Measurements from ENCODE around the gene SLC6A18.
"Not testable (repeated sequence)": the region's sequence is repeated elsewhere in the genome, so short reads cannot be mapped to it uniquely, and the experiment has no call there.

The SLC6A18 gene

GRCh38 chr5:1227667-1228066 lies 2.5 kb downstream of the SLC6A18 start:
- no peak for DNase-seq (ENCODE audit: low read depth)

DNA sequence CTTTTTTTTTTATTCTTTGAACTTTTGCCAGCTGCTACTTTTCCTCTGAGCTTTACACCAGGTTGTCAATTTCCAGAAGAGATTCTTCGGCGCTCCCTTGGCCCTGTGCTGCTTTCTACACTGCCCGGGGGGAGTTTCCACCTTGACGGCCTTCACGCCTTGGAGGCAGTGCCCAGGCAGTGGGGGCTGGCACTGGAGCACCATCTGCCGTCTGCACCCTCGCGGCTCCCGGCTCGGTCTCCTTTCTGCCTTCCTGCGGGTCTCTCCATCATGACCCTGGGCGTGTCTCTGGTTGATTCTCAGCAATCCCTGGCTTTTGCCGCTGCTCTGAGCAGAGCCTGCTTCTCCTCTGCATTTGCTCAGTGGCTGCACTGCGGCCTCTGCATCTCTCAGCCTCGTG lies 2.9 kb downstream of the SLC6A18 start:
- TF ChIP-seq, protein P1, sequence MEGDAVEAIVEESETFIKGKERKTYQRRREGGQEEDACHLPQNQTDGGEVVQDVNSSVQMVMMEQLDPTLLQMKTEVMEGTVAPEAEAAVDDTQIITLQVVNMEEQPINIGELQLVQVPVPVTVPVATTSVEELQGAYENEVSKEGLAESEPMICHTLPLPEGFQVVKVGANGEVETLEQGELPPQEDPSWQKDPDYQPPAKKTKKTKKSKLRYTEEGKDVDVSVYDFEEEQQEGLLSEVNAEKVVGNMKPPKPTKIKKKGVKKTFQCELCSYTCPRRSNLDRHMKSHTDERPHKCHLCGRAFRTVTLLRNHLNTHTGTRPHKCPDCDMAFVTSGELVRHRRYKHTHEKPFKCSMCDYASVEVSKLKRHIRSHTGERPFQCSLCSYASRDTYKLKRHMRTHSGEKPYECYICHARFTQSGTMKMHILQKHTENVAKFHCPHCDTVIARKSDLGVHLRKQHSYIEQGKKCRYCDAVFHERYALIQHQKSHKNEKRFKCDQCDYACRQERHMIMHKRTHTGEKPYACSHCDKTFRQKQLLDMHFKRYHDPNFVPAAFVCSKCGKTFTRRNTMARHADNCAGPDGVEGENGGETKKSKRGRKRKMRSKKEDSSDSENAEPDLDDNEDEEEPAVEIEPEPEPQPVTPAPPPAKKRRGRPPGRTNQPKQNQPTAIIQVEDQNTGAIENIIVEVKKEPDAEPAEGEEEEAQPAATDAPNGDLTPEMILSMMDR (conservative IDR thresholded peaks at IDR 0.05; ENCODE audit: low read depth, low read length): no peak
- H3K4me3 ChIP-seq (ENCODE audit: low read length): no peak overlapping the region
- no peak for DNase-seq (ENCODE audit: low read depth)

More at GRCh38 chr5:1227667-1228066, 2.5 kb downstream of the SLC6A18 start:
- H3K4me3 ChIP-seq (ENCODE audit: low read length): no peak overlapping the region
- TF ChIP-seq, protein P1 (conservative IDR thresholded peaks at IDR 0.05; ENCODE audit: low read depth, low read length): no peak

DNA sequence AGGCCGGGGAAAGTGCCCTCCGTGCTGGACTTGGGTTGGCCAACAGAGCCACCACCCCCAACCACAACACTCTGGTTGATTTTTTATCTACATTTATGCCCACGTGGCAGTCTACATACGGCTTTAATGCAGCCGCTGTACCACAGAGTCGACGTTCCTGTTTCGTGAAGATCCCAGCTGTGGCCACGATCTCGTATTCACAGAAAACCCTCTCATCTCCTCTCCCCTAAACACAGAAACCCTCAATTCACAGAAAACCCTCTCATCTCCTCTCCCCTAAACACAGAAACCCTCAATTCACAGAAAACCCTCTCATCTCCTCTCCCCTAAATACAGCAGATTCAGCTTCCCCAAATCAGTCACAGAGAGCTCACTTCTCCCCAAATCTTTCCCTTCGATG lies 3.8 kb downstream of the SLC6A18 start:
- not testable (repeated sequence) for DNase-seq (ENCODE audit: low read depth); H3K4me3 ChIP-seq (ENCODE audit: low read length)

- DNase-seq (ENCODE audit: low read depth): no peak
- TF ChIP-seq, protein P1 (conservative IDR thresholded peaks at IDR 0.05; ENCODE audit: low read depth, low read length): no peak
These were observed 4.6 kb downstream of the SLC6A18 start for GRCh38 chr5:1229822-1230221.

DNA sequence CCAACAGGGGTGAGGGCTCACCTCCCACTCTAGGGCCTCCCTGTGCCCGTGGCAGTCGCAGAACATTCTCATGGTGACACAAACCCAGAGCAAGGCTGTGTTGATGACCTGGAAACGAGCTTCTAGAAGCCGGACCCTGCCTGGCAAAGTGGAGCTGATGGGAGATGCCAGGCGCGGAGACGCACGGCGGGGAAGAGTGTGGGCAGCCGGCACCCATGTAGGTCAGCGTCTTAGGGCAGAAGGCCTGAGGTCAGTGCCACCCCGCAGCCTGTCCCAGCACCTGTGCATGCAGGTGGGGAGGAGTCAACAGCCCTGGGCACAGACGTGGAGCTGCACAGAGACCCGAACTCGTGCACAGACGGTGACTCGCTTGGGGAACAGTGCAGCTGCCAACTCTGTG lies 5.4 kb downstream of the SLC6A18 start:
- no peak for DNase-seq (ENCODE audit: low read depth)
- TF ChIP-seq, protein P1 (conservative IDR thresholded peaks at IDR 0.05; ENCODE audit: low read depth, low read length): no peak

More at GRCh38 chr5:1229822-1230221, 4.6 kb downstream of the SLC6A18 start:
- H3K4me3 ChIP-seq (ENCODE audit: low read length): no peak overlapping the region

DNA sequence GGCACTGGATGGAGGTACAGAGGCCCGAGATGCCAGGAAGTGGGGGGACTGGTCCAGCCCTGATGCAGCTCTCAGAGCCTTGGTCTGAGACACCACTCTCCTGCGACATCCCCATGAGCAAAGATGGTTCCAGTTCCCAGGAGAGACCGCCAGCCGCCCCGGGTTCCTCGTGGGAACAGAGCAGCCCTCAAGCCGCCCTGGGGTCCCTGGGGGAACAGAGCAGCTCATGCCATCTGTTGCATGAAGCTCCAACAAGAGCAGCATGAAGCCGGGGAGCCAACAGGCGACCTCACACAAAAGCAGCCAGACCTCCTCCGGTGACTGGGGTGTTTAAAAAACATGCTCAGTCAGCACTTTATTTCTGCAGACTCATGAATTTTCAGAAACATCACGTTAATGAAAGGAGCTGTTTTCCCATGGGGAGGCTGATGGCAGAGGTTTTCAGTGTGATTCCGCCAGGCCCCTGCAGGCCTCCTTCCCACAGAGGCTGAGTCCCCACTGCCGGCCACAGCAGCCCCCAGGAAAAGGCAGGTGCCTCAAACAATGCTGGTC lies 6.2 kb downstream of the SLC6A18 start:
- TF ChIP-seq, protein P1 (conservative IDR thresholded peaks at IDR 0.05; ENCODE audit: low read depth, low read length): no peak
- no peak overlapping the region for H3K4me3 ChIP-seq (ENCODE audit: low read length)
- no peak for DNase-seq (ENCODE audit: low read depth)

More for the DNA sequence above, 5.4 kb downstream of the SLC6A18 start:
- no peak overlapping the region for H3K4me3 ChIP-seq (ENCODE audit: low read length)

DNA sequence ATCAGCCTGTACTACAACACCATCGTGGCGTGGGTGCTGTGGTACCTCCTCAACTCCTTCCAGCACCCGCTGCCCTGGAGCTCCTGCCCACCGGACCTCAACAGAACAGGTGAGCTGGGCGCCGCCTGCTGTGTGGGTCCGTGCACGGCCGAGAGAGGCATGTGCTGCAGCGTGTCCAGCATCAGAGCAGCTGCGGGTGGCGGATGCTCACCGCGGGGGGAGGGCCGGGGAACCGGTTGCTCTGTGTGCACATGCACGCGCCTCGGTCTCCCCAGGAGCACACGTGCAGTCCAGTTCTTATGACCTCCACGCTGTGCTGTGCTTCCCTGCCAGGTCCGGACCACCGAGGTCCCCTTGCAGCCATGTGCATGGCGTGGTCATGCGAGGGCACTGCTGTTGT lies 7.6 kb downstream of the SLC6A18 start:
- DNase-seq (ENCODE audit: low read depth): no peak
- H3K4me3 ChIP-seq (ENCODE audit: low read length): no peak overlapping the region
- TF ChIP-seq, protein P1 (conservative IDR thresholded peaks at IDR 0.05; ENCODE audit: low read depth, low read length): no peak
